ENCODE data around the gene TAPBPL. TPM values are rescaled to one million over a fixed set of nuclear protein-coding genes. Genes with fewer than 3 reads are reported as not detected.

Gene TAPBPL
- total and polyA plus RNA-seq, 2 of the 13 experiments (the other 11 are each of a cell fraction or from before 2014, with no cell fraction given): 10.0 to 14.5 TPM

DNA sequence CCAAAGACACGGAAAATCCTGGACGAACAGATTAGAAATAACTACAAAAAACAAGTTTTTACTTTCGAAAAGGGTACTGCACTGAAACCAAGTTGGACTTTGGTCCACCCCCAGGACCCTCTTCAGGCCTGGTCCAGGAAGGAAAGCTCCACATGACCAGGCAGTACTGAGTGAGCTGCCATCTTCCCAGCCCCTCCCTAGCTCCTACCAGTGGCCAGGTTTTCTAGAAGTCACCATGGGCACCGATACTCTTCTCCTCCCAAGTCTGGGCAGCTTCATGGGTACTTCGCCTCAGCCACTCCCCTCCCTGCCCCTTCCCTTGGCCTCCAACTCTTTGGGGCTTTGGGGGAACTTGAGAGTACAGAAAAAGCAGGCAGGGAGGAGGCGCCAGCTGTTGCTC, 12.0 kb downstream of the TAPBPL start (continued):
- TF ChIP-seq, protein P1, sequence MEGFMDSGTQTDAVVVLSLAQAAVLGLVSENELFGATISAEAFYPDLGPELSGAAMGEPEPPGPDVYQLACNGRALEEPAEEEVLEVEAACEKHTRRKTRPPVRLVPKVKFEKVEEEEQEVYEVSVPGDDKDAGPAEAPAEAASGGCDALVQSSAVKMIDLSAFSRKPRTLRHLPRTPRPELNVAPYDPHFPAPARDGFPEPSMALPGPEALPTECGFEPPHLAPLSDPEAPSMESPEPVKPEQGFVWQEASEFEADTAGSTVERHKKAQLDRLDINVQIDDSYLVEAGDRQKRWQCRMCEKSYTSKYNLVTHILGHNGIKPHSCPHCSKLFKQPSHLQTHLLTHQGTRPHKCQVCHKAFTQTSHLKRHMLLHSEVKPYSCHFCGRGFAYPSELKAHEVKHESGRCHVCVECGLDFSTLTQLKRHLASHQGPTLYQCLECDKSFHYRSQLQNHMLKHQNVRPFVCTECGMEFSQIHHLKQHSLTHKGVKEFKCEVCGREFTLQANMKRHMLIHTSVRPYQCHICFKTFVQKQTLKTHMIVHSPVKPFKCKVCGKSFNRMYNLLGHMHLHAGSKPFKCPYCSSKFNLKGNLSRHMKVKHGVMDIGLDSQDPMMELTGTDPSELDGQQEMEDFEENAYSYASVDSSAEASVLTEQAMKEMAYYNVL (CRISPR knock-in tag; IDR thresholded peaks at IDR 0.05; ENCODE audit: borderline replicate concordance): no peak
- TF ChIP-seq HOXA3 (CRISPR knock-in tag; IDR thresholded peaks at IDR 0.05) (no peak), ZNF709 (CRISPR knock-in tag; IDR thresholded peaks at IDR 0.05) (no peak), ZNF329 (CRISPR knock-in tag; IDR thresholded peaks at IDR 0.05; ENCODE audit: low read depth) (no peak), NKX3-1 (CRISPR knock-in tag; IDR thresholded peaks at IDR 0.05) (no peak)
- TF ChIP-seq, protein P2, sequence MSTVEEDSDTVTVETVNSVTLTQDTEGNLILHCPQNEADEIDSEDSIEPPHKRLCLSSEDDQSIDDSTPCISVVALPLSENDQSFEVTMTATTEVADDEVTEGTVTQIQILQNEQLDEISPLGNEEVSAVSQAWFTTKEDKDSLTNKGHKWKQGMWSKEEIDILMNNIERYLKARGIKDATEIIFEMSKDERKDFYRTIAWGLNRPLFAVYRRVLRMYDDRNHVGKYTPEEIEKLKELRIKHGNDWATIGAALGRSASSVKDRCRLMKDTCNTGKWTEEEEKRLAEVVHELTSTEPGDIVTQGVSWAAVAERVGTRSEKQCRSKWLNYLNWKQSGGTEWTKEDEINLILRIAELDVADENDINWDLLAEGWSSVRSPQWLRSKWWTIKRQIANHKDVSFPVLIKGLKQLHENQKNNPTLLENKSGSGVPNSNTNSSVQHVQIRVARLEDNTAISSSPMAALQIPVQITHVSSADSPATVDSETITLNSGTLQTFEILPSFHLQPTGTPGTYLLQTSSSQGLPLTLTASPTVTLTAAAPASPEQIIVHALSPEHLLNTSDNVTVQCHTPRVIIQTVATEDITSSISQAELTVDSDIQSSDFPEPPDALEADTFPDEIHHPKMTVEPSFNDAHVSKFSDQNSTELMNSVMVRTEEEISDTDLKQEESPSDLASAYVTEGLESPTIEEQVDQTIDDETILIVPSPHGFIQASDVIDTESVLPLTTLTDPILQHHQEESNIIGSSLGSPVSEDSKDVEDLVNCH (CRISPR knock-in tag; IDR thresholded peaks at IDR 0.05): no peak
- TF ChIP-seq, protein P3, sequence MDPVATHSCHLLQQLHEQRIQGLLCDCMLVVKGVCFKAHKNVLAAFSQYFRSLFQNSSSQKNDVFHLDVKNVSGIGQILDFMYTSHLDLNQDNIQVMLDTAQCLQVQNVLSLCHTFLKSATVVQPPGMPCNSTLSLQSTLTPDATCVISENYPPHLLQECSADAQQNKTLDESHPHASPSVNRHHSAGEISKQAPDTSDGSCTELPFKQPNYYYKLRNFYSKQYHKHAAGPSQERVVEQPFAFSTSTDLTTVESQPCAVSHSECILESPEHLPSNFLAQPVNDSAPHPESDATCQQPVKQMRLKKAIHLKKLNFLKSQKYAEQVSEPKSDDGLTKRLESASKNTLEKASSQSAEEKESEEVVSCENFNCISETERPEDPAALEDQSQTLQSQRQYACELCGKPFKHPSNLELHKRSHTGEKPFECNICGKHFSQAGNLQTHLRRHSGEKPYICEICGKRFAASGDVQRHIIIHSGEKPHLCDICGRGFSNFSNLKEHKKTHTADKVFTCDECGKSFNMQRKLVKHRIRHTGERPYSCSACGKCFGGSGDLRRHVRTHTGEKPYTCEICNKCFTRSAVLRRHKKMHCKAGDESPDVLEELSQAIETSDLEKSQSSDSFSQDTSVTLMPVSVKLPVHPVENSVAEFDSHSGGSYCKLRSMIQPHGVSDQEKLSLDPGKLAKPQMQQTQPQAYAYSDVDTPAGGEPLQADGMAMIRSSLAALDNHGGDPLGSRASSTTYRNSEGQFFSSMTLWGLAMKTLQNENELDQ (CRISPR knock-in tag; IDR thresholded peaks at IDR 0.05; ENCODE audit: borderline replicate concordance): no peak

Data from HepG2 (cell line).